HL-60/S4 treated with phorbol 12-myristate 13-acetate at 8.2 ng/mL for 4 days and 3 days (cell line): ENCODE results near the gene MSMB.
"Not testable (repeated sequence)": the region's sequence is repeated elsewhere in the genome, so short reads cannot be mapped to it uniquely, and the experiment has no call there.

ENCODE experiments used
- in situ Hi-C: fragments of 300-500 bp; cut with MboI; formaldehyde crosslinking; loops from 2 replicates; pipeline ENCODE4 v1.15.0; 2022; ENCODE audit warnings: low sequenced_read_pairs

MSMB gene

GRCh38 chr10:46014683-46015405 is 31.2 kb downstream of the MSMB start:
- in situ Hi-C loops, result no loop called here

GRCh38 chr10:46014206-46014605 is 31.9 kb downstream of the MSMB start:
- in situ Hi-C loops, result no loop called here

DNA sequence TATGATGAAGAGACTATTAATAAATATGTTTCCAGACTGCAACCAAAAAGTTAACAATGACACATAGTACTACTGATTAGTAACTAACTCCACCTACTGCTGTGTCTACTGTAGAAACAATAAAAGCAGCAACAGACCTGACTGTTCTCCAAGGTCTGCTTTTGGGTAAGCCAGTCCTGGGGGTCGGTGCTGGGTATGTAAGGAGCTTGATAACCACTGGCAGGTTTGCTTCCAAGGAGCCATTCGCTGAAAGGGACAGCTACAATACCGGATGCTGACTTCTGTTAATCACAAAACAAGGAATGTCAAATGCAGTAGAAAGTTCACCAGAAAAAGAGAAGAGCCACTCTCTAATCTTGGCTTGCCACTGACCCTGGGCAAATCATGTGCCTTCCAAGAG is 33.3 kb downstream of the MSMB start:
- in situ Hi-C loops, result no loop called here

GRCh38 chr10:46006219-46006618 is 39.9 kb downstream of the MSMB start:
- in situ Hi-C loops, result no loop called here

DNA sequence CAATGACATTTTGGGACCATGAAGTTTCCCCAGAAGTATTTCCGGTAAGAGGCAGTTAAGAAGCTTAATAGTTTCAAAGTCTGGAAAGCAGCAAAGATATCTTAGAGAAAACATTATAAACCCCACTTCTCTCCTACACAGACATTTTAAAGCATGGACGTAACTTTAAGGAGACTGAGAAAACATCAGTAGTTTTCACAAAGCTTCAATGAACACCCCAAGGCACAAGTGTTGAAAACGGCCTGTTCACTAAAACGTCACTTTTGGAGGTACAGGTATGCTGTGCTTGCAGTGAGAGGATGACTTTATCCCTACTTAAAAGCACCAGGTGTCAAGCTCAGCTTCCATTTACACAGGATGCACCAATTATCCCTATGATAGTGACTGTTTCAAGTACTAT is 40.7 kb downstream of the MSMB start:
- in situ Hi-C loops, result no loop called here

DNA sequence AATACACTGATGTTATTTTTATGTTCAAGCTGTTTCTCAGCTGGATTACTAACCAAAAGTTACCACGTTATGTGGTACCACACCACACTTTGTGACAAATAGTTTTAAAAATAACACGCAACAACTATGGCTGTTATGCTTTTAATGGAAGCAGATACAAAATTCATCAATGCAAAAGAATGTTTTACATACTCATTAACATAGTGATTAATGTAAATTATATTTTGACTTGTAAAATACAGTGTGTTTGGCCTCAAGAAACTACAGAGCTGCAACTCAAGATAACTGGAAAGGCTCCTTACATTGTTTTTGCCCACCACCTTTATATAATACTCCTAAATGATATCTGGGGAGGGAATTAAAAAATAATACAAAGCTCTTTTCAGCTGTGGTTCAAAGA is 41.1 kb downstream of the MSMB start:
- in situ Hi-C loops, result no loop called here

DNA sequence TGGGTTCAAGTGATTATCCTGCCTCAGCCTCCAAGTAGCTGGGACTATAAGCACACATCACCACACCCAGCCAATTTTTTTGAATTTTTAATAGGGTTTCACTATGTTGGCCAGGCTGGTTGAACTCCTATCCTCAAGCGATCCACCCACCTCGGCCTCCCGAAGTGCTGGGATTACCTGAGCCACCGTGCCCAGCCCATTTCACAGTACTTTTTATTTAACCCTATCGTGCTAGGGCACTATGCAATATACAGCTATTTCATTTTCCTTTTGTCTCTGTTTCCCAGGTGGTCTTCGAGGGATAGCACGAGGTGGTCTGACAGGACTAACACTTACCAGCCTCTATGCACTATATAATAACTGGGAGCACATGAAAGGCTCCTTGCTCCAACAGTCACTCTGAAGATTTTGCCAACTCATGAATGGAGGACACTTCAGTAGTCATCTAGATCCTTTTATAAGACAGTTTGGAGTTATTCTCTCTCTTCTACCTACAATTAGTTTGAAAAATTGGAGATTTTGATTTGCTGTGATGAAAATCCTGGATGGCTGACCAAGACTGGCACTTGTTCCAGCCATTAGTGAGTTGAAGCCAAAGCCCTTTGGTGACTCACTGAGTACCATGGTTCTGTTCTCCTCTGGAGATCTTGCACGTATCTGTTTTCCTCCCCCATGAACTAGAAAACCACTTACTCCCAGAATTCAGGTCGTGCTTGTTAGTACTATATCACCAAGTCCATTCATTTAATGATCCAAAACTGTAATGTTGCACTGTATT is 43.0 kb downstream of the MSMB start:
- in situ Hi-C loops, result no loop called here

- in situ Hi-C loops, result not testable (repeated sequence)
These were observed 43.8 kb downstream of the MSMB start for GRCh38 chr10:46002189-46002687.

DNA sequence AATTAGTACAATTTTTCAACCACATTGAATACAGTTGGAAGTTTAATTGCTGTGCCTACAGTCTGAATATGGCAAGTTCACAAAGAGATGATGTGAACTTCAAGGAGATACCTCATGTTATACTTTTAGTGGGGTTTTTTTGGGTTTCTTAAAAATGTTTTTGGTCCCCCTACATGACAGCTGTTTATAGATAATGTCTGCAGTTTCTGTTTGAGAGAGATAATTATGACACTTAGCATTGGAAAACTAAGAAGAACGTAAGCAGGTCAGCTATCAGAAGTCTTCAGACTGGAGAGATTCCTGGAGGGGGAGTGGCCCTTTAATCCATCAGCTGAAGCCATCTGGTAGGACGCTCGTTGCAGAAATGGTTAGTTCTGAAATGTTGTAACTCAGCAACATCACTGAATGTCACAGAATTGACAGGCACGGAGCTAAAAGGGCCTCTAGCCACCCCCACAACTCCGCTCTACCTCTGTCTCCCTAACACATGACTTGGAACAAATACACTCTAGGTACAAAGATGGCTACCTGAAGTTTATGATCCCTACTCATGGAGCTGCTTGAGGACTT is 44.8 kb downstream of the MSMB start:
- in situ Hi-C loops, result no loop called here

- in situ Hi-C loops, result no loop called here
These were observed 45.5 kb downstream of the MSMB start for GRCh38 chr10:46000538-46000937.

- in situ Hi-C loops, result not testable (repeated sequence)
These were observed 46.1 kb downstream of the MSMB start for GRCh38 chr10:45999955-46000354.

DNA sequence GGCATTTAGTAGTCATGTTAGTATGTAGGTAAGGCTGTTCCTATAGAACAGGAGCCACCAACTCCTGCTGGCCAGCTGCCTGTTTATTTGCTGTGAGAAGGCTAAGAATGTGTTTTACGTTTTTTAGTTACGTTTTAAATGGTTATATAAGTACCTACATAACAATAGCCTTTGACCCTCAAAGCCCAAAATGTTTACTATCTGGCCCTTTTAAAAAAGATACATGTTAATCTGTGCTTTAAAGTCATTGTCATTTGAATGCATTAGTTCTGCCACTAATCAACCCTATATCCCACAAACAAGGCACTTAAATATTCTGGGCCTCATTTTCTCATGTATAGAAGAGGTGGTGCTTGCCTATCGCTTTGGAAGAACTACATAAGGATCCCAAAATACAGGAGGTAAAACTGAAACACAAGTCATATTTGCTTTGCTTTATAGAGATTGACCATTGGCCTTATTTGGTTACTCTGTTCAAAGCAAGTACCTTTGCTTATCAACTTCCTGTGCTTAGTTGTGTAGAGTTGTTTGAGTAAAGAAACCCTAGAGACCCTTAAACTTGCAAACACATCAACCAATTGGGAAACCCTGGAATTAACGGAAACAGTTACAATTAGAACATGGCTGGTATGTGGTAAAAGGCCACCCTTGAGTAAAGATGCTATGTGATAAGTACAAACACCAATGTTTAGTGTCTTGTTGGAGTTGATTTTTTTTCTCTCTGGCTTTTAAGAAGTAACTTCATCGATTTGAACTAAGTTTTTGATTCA is 47.9 kb downstream of the MSMB start:
- in situ Hi-C loops, result no loop called here

- in situ Hi-C loops, result no loop called here
These were observed 48.5 kb downstream of the MSMB start for GRCh38 chr10:45997557-45997956.

DNA sequence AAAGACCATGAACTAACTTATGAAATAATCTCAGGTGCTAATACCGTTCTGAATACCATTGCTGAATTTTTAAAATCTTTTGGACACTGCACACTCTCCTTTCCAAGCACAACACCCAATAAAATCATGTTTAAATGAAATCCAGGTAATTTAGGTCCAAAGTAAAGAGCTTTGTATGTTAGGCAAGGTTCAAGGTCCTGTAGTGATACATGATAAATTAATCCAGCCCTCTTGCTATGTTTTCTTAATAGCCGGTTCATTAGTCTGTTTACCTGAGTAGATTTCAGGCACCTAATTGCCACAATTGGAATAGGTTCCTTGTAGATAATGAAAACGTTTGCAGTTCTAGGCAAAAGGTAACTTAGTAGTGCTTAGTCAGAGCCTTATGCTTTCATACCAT is 60.5 kb downstream of the MSMB start:
- in situ Hi-C loops, result not testable (repeated sequence)

GRCh38 chr10:45984473-45984872 is 61.6 kb downstream of the MSMB start:
- in situ Hi-C loops, result not testable (repeated sequence)

GRCh38 chr10:45983538-45984186 is 62.4 kb downstream of the MSMB start:
- in situ Hi-C loops, result not testable (repeated sequence)
